Small intestine (tissue), 7 donors: Measurements from ENCODE around the gene FABP7. TPM values are rescaled to one million over a fixed set of nuclear protein-coding genes. Genes with fewer than 3 reads are reported as not detected.
A peak's percentile ranks its signal among the peaks of the same experiment; 100 is the strongest.

Experiments used
- DNase-seq, 2 donors: peaks; one replicate each; pipeline versions ENCODE4 v3.0.0 to v3.0.0-alpha.2; 2013
- FAIRE-seq: peaks from 2 replicates; lab custom pipeline; 2012; peaks lifted over from hg19 to GRCh38; lab: Jason Lieb, UNC
- H3K27ac ChIP-seq, 3 donors: one replicate each; pipeline ENCODE4 v1.5.1; 2013; ENCODE audit warnings: low read length in 2 of 3, mild to moderate bottlenecking in 2 of 3, control low read depth in 1 of 3, inconsistent platforms in 1 of 3, low read depth in 1 of 3, moderate library complexity in 1 of 3
- H3K27me3 ChIP-seq, 3 donors: one replicate each; pipeline ENCODE4 v1.6.1; 2013; ENCODE audit warnings: low read length in 3 of 3, inconsistent platforms in 1 of 3; ENCODE audit not compliant: control insufficient read depth in 3 of 3, insufficient read depth in 3 of 3
- H3K36me3 ChIP-seq, 3 donors: one replicate each; pipeline ENCODE4 v1.6.1; 2013; ENCODE audit warnings: low read length in 3 of 3, inconsistent platforms in 1 of 3, low read depth in 1 of 3, mild to moderate bottlenecking in 1 of 3, moderate library complexity in 1 of 3; ENCODE audit not compliant: control insufficient read depth in 3 of 3, insufficient read depth in 2 of 3
- H3K4me1 ChIP-seq, 3 donors: one replicate each; pipeline ENCODE4 v1.6.1; 2013; ENCODE audit warnings: low read length in 2 of 3, inconsistent platforms in 1 of 3, low read depth in 1 of 3, mild to moderate bottlenecking in 1 of 3, moderate library complexity in 1 of 3; ENCODE audit not compliant: control insufficient read depth in 3 of 3, insufficient read depth in 2 of 3
- H3K4me3 ChIP-seq, 3 donors: one replicate each; pipeline ENCODE4 v1.5.1; 2013; ENCODE audit warnings: low read length in 3 of 3, control low read depth in 1 of 3, inconsistent platforms in 1 of 3, low read depth in 1 of 3, mild to moderate bottlenecking in 1 of 3, moderate library complexity in 1 of 3
- H3K9me3 ChIP-seq, 2 donors: one replicate each; pipeline ENCODE4 v1.6.1; 2013; ENCODE audit warnings: low read depth in 1 of 2, low read length in 1 of 2; ENCODE audit not compliant: control insufficient read depth in 2 of 2, insufficient read depth in 1 of 2
- WGBS, 3 donors: extraction: QIAGEN DNeasy Blood & Tissue Kit; methylation state at CpG; one replicate each; pipeline ENCODE4 v1.1.7; 2013; 5-methylcytosine and 5-hydroxymethylcytosine counted together
- polyA plus RNA-seq, 4 donors: library from polyadenylated mRNA; stranded (reverse) in 3 of 4; unstranded in 1 of 4; fragments of 200-250 nt in 3 of 4; fragments of 120-200 nt in 1 of 4; gene quantifications; one replicate each; pipeline versions ENCODE4 v1.2.1 to v1.2.3, GENCODE V29; 2013
- donor health status: healthy with polysubstance abuse.
- donor health status: control.
- donor health status: control.
- donor health status: Bipolar disorder and iron deficiency.
- donor health status: healthy.

Gene FABP7
- polyA plus RNA-seq, 4 donors: 0.10 to 1.6 (median 0.67) TPM; not detected in 1

DNA sequence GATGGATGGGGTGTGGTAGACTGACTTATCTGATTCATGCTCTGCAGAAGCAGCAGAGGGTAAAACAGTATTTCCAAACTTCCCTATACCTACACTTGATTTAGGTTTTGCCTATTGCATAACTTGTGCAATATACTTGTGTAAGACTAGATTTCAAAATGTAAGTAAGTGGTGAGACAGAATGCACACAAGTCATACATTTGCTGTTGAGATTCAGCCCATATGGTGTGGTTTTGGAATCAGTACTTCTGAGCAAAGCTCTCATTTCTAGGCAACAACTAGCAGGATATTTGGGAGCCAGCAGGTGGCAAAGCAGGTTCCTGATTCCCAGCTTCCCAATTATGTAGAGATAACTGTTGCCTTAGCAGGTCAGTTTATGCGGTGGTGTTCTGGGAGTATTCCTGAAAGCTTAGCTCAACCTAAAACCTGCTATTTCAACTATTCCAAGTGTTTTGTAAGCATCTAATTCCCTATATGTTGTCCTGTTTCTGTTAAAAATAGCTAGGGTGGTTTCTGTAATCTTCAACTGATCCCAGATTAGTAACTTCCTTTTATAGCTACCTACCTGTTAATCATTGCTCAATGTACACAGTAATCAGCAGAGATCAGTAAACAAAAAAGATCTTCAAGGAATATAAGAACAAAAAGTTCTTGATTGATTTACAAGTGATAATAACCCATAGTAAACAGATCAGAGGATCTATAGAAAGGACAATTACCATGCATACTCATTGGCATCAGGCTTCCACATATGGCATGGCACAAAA is 8.5 kb upstream of the FABP7 start:
- H3K36me3 ChIP-seq: no peaks in the 10 kb centered on the region
- H3K4me1 ChIP-seq: peaks cover 0 to 8% (median 0%) of the 10 kb centered on the region in 3 donors
- 0 to 43% (median 33%) methylated on average over 1 of the region's 1 CpG for whole genome bisulfite sequencing, 3 donors
- no peaks in the 10 kb centered on the region for H3K27me3 ChIP-seq
- DNase-seq (peak; percentile 31 to 34), FAIRE-seq (no peak)
- no peak overlapping the region for H3K4me3 ChIP-seq
- H3K27ac ChIP-seq: no peak overlapping the region
- no peaks in the 10 kb centered on the region for H3K9me3 ChIP-seq

DNA sequence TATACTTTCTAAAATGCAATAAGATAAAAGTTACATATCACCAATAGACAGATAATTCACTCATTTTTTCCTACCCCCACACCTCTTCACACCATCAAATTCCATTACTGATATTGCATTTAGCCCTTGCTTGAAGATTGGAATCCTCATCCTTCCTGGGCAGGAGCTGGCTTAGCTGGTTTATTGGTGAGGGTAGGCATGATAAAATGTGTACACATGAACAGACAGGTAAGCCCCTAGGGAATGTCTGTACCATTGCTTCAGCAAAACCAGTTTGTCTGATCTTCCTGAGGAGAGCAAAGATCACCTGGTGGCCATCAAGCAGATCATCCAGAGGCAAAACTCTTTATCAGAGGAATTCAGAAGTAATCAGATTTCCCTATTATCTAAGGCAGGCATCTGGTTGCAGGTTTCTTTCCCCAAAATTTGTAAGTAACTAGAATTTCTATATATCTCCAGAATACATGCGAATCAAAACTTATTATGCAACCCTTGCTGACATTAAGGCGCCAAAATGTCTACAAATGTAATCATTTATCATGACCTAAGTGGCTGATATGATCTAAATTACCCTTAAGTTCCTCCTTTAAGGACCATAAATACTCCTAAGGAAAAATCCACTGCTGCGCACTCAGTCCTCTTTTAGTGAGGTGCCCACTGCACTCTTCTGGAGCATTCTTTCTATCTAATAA is 6.6 kb upstream of the FABP7 start:
- H3K27me3 ChIP-seq: no peaks in the 10 kb centered on the region
- H3K4me3 ChIP-seq: no peak overlapping the region
- WGBS, 3 donors: 24 to 53% (median 50%) methylated on average over 3 of the region's 3 CpGs
- FAIRE-seq (no peak), DNase-seq (peak in 1 of 2 donors; percentile 26)
- H3K36me3 ChIP-seq: no peaks in the 10 kb centered on the region
- peaks cover 0 to 8% (median 0%) of the 10 kb centered on the region in 3 donors for H3K4me1 ChIP-seq
- H3K9me3 ChIP-seq: no peaks in the 10 kb centered on the region
- H3K27ac ChIP-seq: no peak overlapping the region

DNA sequence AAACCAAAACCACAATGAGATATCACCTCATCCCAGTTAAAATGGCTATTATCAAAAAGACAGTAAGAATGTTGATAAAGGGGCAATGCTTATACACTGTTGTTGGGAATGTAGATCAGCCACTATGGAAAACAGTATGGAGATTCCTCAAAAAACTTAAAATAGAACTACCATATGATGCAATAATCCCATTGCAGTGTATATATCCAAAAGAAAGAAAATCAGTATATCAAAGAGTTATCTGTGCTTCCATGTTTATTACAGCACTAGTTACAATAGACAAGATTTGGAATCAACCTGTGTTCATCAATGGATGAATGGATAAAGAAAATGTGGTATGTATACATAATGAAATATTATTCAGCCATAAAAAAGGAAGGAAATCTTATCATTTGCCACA is 3.5 kb upstream of the FABP7 start:
- no peaks in the 10 kb centered on the region for H3K9me3 ChIP-seq
- H3K4me3 ChIP-seq: no peak overlapping the region
- peaks cover 0 to 5% (median 0%) of the 10 kb centered on the region in 3 donors for H3K4me1 ChIP-seq
- no peaks in the 10 kb centered on the region for H3K27me3 ChIP-seq
- DNase-seq (no peak), FAIRE-seq (no peak)
- no peak overlapping the region for H3K27ac ChIP-seq
- H3K36me3 ChIP-seq: no peaks in the 10 kb centered on the region

DNA sequence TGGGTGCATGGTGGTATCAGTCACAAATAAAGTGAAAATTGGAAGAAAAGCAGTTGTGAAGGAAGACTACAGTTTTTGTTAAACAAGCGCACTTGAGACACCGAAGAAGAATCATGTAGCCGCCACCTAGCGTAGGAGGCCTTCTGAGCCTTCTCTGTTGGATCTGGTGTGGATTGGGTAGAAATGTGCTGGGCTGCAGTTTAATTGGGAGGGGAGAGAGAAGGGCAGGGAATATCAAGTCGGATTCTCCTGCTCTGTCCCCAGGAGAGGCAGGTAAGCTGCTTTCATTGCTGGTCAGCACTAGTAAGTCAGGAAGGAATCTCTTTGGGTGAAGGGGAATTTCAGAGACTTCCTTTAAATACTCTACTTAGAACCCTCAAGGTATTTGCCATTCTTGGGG is 1.2 kb upstream of the FABP7 start:
- Histone ChIP-seq H3K27ac (no peak overlapping the region), H3K9me3 (no peaks in the 10 kb centered on the region)
- FAIRE-seq: no peak

DNA sequence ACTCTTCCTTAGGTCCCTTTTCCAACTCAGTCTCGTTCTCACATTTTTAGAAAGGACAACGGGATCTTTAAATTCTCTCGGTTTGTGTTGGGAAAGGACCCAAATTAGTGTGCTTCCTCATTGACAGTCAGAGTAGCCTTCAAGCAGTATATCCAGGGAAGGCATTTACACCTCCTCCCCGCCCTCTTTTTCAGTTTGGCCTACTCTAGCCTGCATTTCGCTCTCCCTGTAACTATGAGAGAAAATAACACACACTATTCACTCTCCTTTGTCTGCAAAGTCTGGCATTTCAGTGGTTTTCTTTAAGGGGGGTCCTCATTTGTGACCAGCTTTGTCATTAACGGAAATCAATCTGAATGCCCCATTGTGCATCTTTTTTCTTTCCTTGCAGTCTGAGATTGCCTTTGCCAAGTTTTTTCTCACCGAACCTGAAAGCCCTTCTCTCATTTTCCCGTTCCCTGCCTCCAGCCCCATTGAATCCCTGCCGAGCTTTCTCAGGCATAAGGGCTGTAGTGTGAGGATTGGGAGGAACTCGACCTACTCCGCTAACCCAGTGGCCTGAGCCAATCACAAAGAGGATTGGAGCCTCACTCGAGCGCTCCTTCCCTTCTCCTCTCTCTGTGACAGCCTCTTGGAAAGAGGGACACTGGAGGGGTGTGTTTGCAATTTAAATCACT is 393 bp upstream of the FABP7 start:
- H3K4me3 ChIP-seq: no peak overlapping the region
- FAIRE-seq (no peak), DNase-seq (no peak)
- no peaks in the 10 kb centered on the region for H3K27me3 ChIP-seq
- no peaks in the 10 kb centered on the region for H3K36me3 ChIP-seq
- 71 to 84% (median 78%) methylated on average over 13 of the region's 13 CpGs for WGBS, 3 donors
- no peaks in the 10 kb centered on the region for H3K9me3 ChIP-seq
- no peak overlapping the region for H3K27ac ChIP-seq
- H3K4me1 ChIP-seq: no peaks in the 10 kb centered on the region

More for the DNA sequence above, 1.2 kb upstream of the FABP7 start:
- Histone ChIP-seq H3K27me3 (no peaks in the 10 kb centered on the region), H3K4me3 (no peak overlapping the region), H3K4me1 (no peaks in the 10 kb centered on the region), H3K36me3 (no peaks in the 10 kb centered on the region)
- no peak for DNase-seq
- WGBS, 3 donors: 93 to 98% (median 96%) methylated on average over 5 of the region's 5 CpGs

DNA sequence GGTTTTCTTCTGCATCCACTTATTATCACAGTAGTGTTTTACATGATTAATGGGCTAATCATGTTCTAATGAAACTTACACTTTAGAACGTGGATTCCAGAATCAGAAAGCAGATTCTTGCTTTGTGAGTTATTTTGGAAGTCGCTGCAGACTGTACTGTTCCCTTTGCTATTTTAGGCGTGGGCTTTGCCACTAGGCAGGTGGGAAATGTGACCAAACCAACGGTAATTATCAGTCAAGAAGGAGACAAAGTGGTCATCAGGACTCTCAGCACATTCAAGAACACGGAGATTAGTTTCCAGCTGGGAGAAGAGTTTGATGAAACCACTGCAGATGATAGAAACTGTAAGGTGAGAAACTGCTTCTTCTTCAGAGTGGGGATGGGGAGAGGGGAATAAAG is 598 bp downstream of the FABP7 start:
- H3K4me1 ChIP-seq: no peaks in the 10 kb centered on the region
- DNase-seq (no peak), FAIRE-seq (no peak)
- H3K4me3 ChIP-seq: no peak overlapping the region
- no peaks in the 10 kb centered on the region for H3K27me3 ChIP-seq
- WGBS, 3 donors: 48 to 56% (median 53%) methylated on average over 5 of the region's 5 CpGs
- no peaks in the 10 kb centered on the region for H3K9me3 ChIP-seq
- H3K27ac ChIP-seq: no peak overlapping the region
- H3K36me3 ChIP-seq: no peaks in the 10 kb centered on the region

DNA sequence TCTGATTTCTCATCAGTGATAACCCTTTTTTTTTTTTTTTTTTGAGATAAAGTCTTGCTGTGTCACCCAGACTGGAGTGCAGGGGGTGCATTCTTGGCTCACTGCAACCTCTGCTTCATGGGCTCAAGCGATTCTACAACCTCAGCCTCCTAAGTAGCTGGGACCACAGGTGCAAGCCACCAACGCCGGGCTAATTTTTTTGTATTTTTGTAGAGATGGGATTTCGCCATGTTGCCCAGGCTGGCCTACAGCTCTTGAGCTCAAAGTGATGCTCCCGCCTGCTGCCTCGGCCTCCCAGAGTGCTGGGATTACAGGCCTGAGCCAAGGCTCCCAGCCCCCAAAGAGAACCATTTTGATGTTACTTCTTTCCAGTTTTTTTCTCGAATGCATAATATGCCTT is 2.2 kb downstream of the FABP7 start:
- Histone ChIP-seq H3K4me3 (no peak overlapping the region), H3K27ac (no peak overlapping the region), H3K4me1 (no peaks in the 10 kb centered on the region), H3K9me3 (no peaks in the 10 kb centered on the region), H3K36me3 (no peaks in the 10 kb centered on the region), H3K27me3 (no peaks in the 10 kb centered on the region)
- WGBS, 3 donors: 94 to 96% (median 94%) methylated on average over 7 of the region's 7 CpGs
- no peak for DNase-seq
- no peak for FAIRE-seq

DNA sequence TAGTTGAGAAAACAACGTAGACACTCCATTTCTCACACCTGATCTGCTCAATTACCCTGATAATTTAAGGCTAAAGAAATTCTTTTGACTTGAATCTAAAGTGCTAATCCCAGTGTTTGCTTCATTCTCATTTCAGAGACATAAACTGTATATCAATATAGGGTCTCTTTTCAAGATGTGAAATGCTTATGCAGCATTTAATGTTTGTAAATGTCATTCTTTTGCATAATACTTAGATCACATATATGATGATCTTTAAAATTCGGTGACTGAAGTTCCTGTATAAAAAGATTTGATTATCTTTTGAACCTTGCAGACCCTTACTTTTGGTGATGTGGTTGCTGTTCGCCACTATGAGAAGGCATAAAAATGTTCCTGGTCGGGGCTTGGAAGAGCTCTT is 3.9 kb downstream of the FABP7 start:
- Histone ChIP-seq H3K4me3 (no peak overlapping the region), H3K36me3 (no peaks in the 10 kb centered on the region), H3K27ac (no peak overlapping the region), H3K4me1 (peaks cover 0 to 4% (median 3%) of the 10 kb centered on the region in 3 donors), H3K9me3 (no peaks in the 10 kb centered on the region), H3K27me3 (no peaks in the 10 kb centered on the region)
- 75 to 82% (median 80%) methylated on average over 4 of the region's 4 CpGs for WGBS, 3 donors
- FAIRE-seq: no peak
- DNase-seq: no peak
